ENCODE results near the gene JAKMIP2.

Gene JAKMIP2

DNA sequence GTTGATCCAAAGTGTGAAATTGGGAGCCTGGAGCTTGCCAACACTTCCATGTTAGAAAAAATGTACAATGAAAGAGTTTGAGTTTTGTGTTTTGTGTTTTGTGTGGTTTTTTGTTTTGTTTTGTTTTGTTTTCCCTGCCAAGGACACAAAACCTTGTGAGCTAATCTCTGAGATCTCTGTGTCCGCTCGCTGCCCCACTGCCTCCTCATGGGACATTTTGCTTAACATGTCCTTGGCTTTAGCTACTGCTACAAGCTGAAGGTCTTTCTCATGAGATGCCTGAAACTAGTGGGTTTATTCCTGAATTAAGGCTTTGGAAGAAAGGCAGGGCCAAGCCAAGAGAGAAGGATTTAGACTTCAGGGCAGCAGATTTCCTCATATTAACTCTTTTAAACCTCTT lies 7.3 kb upstream of the JAKMIP2 start:
- DNase-seq (ENCODE audit: low read depth in 2 of 3, low spot score in 2 of 3), result no peak

DNA sequence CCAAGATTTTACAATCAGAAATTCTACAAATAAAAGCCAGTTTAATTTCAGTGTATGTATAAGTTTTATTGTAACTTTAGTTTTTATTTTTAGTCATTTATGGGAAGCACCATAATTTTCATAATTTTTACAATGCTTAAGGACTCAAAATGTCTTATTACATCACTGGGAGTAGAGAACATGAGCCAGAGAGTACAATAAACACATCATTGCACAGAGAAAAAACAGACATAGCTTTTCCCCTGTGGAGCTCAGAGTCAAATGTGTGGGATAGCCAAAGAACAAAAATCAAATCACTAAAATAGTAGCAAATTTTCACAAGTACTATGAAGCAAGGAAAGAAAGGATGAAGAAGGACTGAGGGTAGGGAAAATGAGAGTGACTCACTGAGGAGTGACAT lies 5.5 kb upstream of the JAKMIP2 start:
- DNase-seq (ENCODE audit: low read depth in 2 of 3, low spot score in 2 of 3), result no peak

DNA sequence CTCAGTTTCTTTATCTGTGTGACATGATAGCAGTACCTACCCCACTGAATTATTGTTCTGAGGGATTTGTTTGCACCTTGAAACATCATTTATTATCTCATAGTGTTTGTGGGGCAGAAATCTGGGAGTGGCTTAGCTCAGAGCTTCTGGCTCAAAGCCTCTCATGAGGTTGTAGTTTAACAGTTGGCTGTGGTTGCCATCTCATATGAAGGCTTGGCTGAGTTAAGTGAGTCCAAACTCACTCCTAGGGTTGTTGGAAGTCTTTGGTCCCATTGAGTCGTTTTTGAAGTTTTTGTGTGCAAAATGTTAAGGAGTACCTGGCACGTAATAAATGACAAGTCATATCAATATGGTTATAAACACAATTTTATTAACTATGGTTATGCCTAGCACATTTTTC lies 3.6 kb upstream of the JAKMIP2 start:
- DNase-seq (ENCODE audit: low read depth in 2 of 3, low spot score in 2 of 3), result no peak

DNA sequence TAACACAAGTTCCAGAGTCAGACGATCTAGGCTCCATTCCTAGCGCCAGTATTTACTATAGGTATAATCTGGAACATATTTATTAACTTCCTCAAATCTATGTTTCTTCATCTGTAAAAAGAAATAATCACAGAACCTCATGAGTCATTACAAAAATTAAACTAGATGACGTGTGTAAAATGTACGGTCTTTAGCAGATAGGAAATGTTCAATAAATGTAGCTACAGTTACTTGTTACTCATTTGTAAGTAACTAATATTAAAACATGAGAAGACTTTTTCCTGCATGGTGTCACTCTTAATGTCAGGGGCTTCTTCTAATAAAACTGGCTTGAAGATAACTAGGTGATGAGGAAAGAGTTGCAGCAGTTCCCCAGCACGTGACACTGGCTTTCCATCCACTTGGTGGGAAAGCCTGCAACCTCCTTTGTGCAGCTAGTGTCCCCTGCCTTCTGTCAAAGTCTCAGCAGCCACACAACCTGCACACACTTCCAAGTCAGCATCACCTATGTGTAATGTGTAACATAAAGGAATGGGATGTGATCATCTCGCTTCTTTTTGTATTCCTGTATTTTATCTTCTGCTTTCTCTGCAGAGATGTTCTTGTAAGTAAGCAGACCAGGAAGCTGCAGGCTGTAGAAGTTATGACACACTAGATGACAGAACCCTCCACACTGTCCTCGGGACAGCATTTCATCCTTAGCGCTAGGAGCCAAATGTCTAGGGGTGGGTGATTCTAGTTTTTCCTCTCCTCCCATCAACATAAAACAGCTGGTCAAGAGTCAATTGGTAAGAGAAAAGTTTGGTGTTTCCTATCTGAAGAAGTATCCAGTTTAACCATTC lies 1.8 kb upstream of the JAKMIP2 start:
- no peak for DNase-seq (ENCODE audit: low read depth in 2 of 3, low spot score in 2 of 3)

DNA sequence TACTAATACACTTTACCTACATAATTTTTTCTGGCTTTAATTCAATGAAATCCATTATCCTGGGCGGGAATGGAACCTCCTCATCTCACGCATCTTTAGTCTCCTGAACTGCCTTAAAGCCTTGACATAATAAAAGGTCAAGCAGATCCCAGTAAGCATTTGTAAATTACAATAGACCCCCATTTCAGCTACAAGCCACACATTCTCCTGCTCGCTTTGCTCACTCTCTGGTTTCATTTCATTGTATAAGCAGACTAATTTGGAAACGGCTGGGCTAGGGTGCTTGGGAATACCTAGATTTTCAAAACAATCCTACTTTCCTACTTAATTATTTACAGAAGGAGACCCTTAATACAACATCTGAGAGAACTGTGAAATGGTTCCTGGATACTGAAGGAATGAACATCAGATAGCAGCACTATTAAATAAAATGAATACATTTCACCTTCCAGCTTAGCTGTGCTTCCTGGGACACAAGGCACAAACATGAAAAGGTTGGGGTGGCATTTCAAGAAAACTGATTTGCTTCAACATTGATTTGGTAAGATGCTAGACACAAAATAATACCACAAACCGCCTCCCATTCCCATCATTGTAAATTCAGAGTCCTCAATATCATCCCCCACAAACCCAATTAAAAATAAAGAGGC lies 1.5 kb downstream of the JAKMIP2 start:
- DNase-seq (ENCODE audit: low read depth in 2 of 3, low spot score in 2 of 3), result no peak

DNA sequence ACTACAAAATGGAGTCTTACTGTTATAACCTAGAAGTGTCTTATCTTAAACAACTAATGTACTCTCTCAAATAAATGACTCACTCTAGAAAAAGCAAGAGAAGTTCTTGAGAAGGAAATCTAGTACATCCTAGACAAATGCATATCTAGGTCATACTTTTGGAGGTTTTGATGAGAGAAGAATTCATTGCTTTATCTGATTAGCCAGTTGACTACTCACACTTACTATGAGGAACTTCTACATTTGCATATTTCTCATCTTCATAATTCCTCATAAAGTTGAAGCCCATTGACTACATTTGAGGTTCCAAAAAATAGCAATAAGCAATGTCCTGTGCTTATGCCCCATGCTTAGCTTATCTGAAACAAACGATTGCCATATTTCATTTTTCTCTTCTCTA lies 2.8 kb downstream of the JAKMIP2 start:
- no peak for DNase-seq (ENCODE audit: low read depth in 2 of 3, low spot score in 2 of 3)

DNA sequence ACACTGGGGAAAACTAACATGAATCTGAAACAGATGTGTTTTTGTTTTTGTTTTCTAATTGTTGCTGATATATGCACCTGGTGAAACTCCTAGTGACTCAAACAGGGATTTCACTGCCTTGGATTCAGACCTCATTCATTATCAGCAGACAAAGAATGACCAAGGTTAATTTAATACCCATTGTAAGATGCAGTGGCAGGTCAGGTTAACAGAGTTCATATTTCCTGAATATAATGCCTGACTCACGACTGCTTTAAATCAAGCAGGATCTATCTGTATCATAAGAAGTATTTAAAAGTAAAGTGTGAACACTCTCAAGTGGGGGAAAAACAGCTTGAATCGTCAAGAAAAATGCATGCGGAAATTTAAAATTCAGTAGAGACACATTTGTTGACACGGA lies 5.5 kb downstream of the JAKMIP2 start:
- no peak for DNase-seq (ENCODE audit: low read depth in 2 of 3, low spot score in 2 of 3)

DNA sequence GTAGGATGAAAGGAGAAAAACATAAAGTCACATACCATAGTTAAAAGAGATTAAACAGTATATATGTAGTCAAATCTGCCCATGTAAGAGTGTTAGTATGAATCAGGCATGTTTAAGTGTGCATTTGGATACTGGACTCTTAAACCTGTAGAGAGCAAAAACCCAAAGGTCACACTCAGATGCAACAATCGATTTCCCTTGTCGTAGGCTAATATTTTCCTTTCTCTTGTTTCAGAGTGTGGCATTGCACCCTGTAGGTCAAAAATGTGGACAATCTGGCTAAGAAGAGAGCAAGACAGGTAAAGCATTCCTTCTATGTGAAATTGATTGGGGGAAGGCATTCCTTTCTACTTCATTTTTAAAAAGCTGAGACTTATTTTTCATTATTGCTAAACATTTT lies 8.9 kb downstream of the JAKMIP2 start:
- DNase-seq (ENCODE audit: low read depth in 2 of 3, low spot score in 2 of 3), result no peak

DNA sequence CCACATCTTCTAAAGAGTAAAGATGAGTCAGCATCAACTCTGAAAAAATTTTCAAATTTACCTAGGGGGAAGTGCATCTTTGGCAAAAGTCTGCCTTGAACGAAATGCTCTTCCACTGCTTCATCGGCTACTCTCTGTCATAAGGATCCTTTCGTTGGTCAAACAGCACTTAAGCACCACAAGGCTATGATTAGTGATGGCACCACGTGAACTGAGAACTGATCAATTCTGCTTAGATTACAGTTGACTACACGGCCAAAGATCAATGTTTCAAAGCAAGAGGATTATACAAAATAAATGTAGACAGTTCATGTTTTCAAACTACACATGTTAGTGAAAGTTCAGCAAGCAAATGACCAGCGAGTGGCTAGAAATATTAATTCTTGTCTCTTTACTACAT lies 9.4 kb downstream of the JAKMIP2 start:
- DNase-seq (ENCODE audit: low read depth in 2 of 3, low spot score in 2 of 3), result no peak

DNA sequence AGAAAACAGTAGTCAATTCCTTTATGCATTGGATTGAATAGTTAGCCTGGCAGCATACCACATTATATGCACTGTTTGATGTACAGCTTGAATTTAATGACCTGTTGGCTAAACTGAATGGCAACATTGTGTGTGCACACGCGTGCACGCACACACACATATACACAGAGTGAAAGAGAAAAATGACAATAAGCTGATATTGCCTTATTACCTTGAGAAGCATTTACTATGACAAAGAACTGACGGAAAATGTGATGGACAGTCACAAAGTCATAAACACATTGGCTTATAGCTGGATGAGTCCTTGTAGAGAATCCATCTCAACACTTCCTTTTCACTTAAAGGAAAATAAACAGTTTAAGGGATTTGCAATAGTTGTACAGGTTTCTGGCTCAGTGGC lies 15.5 kb downstream of the JAKMIP2 start:
- DNase-seq (ENCODE audit: low read depth in 2 of 3, low spot score in 2 of 3), result no peak

DNA sequence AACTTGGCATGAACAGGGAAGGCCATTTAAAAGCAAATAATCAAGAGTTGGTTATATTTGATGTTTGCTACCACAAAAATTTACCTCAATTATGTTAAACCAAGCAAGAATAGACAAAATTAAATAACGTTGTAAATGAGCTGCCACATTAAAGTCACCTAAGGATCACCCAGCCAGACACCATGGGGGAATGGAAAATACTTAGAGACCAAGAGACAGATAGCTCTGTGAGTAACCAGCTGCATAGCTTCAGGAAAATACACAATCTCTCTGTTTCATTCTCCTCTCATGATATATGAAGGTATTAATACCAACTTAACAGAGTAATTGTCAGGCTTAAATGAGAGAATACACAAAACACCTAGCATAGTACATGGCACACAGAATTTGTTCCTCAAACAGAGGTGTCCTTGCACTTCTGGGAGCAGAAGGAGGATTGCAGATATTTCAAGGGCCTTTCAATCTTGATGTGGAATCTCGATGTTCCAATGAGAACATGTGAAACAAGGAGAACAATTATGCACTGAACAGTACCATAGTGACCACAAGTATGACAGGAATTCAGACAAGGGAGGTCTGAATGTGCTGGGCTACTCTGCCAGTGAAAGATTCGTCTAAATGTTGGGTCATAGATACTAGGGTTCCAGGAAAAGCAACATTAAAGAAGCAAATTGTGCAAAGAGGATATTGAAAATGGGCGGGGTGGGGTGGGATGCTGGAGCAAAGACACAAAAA lies 18.6 kb downstream of the JAKMIP2 start:
- DNase-seq (ENCODE audit: low read depth in 2 of 3, low spot score in 2 of 3), result no peak

DNA sequence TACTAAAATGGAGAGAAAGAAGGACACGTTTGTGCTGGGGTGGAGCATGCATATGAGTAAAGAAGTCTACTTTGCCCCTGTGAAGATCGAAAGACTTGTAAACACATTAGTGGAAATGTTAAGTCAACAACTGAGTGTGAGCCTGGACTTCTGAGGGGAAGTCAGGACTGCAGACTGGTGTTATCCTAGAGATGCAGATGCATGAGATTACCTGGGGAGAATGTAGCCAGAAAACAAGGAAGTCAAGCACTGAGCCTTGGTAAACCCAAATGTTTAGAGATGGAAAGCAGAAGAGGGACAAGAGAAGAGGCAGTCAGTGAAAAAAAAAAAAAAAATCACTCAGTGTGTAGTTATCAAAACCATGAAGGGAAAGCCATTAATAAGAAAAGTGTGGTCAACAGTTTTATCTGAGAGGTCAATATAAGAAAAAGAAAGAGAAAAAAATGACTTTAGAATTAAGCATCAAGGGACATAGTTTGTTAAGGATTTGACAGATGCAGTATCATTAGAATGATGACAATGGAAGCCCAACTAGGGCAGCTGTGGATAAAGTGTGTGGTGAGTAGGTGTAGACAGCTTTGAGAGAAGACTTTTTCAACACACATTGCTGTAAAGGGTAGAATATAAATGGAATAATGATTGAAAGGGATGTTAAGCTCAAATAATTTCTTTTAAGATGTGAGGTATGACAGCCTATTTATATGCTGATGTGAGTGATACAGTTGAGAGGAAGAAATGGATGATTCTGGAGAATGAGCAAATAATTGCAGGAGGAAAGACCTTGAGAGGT lies 22.2 kb downstream of the JAKMIP2 start:
- DNase-seq (ENCODE audit: low read depth in 2 of 3, low spot score in 2 of 3), result no peak

DNA sequence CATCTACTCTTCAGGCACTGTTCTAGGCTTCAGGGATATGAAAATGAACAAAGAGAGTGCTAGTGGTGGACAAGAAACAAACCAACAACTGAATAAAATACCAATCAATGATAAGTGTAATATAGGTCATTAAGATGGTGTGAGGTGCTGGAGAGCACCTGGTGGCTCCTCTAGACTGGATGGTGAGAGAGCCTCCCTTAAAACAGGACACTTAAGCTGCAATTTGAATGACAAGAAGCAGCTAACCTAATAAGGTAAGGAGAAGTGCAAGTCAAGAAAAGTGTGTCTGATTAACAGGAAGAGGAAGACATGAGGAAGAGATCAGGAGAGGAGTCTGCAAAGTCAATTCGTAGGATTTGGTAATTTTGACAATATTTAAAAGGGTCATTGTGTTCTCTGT lies 23.1 kb downstream of the JAKMIP2 start:
- DNase-seq (ENCODE audit: low read depth in 2 of 3, low spot score in 2 of 3), result no peak

DNA sequence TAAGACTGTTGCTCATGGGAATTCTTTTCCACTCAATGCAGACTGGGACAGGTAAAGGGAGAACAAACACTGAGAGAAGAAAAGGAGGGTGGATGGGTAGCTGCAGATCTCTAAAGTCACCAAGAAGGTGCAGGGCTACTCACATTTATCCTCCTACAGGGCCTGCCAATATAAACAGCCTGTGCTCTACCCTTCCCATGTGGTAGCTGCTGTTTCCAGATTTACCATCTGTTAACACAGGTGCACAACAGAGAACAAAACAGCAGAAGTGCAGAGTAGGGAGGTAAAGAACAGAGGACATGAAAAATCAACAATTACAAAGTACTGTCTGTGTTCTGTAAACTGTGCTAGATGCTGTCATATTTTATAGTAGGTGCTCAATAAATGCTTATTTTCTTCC lies 26.0 kb downstream of the JAKMIP2 start:
- DNase-seq (ENCODE audit: low read depth in 2 of 3, low spot score in 2 of 3), result no peak

DNA sequence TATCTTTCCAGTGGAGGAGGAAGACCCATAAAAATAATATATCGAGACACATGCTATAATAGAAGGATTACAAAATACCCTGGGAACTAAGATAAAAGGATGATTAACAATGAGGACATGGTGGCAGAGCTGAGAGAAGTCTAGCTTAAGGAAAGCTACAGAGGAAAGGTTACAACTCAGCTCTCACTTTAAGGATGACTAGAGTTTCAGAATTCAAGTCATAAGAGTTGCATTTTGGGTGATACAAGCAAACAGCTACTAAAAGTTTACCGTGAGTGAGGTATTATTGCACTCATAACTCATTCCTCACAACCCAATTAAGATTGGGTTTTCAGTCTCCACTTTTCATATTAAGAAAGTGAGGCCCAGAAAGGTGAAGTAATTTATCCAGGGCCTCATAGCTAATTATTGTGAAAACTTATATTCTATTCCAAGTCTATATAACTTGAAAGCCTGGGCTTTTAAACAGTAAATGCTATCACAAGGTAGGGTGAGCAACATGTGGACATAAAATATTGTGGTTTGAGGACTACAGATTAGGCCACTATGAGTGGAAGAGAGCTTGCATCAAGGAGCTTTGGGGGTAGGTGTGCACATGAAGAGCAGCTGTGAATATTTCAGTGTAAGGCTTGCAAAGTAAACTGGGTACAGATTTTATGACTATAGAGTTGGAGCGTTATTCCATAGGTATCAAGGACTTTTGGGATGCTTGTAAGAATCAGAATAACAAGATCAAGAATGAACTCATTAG lies 28.0 kb downstream of the JAKMIP2 start:
- no peak for DNase-seq (ENCODE audit: low read depth in 2 of 3, low spot score in 2 of 3)

DNA sequence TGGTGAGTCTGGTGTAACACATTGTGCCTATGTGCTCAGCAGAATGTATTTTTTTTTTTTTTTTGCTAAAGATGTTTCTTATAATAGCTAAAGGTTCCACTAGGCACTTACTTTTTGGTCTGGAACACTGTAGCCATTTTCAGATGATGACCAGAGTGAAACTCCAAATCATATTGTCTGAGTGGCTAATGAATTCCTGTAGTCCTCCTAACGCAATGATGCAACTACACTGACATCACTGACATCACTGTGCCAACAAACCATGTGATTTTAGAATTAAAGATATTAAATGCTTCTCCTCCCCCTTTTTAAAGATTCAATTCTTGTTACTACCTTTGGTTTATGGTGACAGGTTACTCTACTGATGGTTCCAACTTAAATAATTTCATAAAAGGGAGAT lies 28.8 kb downstream of the JAKMIP2 start:
- no peak for DNase-seq (ENCODE audit: low read depth in 2 of 3, low spot score in 2 of 3)

DNA sequence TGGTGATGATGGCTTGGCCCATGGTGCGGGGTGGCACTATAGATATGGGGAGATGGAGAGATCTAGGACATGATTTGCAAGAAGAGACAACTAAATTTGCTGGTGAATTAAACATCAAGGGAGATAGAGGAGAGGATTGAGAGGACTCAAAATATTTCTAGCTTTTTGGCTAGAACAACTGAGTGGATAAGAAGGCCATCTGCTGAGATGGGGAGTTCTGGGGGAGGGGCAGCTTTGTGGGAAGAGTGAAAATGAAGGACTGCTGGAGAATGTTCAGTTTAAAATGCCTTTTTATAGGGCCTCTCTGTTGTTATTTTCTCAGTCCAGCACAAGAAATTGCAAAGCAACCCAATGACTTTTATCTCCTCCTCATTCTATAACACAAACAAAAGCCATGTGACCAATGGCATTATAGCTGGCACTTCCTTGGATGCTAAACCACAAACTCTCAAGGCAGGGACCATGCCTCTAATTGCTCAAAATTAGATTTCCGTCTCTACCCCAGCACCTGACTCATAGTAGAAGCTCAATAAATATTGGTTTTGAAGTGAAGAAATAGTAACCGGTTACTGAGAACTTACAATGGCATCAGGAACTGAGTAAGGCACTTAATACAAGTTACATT lies 29.8 kb downstream of the JAKMIP2 start:
- no peak for DNase-seq (ENCODE audit: low read depth in 2 of 3, low spot score in 2 of 3)

DNA sequence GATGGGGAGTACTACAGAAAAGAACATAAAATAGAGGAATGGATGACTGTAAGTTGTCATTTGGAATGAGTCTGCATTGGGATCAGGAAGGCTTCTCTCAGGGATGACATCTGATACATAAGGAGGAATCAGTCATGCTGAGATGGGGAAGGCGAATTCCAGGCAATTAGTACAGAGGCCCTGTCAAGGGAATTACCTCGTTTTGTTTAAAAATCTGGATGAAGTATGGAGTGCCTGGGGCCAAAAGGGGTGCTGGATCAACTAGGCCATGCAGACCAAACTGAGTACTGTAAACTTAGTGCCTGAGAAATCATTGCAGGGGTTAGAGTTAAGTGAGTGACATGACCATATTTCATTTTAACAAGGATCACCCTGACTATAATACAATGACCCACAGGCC lies 30.5 kb downstream of the JAKMIP2 start:
- DNase-seq (ENCODE audit: low read depth in 2 of 3, low spot score in 2 of 3), result no peak

DNA sequence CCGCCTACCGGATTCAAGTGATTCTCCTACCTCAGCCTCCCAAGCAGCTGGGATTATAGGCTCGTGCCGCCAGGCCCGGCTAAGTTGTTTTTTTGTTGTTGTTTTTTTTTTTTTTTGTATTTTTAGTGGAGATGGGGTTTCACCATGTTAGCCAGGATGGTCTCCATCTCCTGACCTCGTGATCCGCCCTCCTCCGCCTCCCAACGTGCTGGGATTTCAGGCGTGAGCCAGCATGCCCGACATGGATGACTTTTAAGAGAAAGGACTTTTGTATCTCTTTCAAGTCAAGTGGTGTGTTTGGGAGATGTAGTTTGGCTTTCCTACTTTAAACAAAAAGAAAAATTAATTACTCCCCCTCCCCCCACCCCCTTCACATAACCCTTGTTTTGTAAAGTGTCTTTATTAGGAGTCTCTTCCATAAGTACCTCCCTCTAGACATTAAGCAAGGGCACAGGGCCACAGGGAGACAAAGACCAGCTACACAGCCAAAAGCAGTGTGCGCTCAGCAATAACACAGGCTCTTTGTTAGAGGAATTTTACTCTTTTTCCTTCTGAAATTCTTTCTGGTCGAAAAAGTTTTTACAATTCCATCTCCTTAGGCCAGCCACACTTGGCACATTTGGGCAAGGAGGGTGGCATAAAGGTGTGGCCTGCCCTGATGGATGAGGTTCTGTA lies 31.2 kb downstream of the JAKMIP2 start:
- no peak for DNase-seq (ENCODE audit: low read depth in 2 of 3, low spot score in 2 of 3)

DNA sequence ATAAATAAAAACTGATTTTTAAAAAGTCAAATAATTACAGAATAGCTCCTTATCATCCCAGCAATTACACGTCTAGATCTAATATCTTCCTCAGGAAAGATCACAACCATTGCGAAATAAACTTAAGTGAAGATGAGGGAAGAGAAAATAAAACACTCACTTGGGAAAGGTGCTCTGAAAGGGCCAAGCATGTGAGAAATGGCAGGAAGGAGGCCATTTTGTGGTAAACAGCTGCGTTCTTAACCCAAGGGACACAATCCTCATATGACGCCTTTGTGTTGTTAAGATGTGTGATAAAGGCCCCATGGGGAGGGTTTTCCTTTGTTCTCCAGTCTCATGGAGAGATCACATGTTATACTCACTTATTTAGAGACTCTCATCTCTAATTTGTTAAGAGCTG lies 32.5 kb downstream of the JAKMIP2 start:
- DNase-seq (ENCODE audit: low read depth in 2 of 3, low spot score in 2 of 3), result no peak
